Ascending aorta (tissue), 2 donors: ENCODE results near the gene TMEM178B. TPM values are rescaled to one million over a fixed set of nuclear protein-coding genes. Genes with fewer than 3 reads are reported as not detected.
"Not testable (repeated sequence)": the region's sequence is repeated elsewhere in the genome, so short reads cannot be mapped to it uniquely, and the experiment has no call there.

Experiments used
- DNase-seq, 2 donors: peaks; one replicate each; pipeline ENCODE4 v3.0.0-alpha.2; 2019; ENCODE audit warnings: low spot score in 2 of 2
- H3K27ac ChIP-seq, 2 donors: fragments of 200-600 bp; sonication (generic); one replicate each; pipeline ENCODE4 v1.5.1; 2016 to 2017; ENCODE audit warnings: mild to moderate bottlenecking in 1 of 2
- H3K27me3 ChIP-seq: fragments of 200-600 bp; sonication (generic); one replicate; pipeline ENCODE4 v1.5.1; 2017
- H3K36me3 ChIP-seq, 2 donors: fragments of 200-600 bp; sonication (generic); one replicate each; pipeline ENCODE4 v1.5.1; 2016
- H3K4me1 ChIP-seq, 2 donors: fragments of 200-600 bp; sonication (generic); one replicate each; pipeline ENCODE4 v1.5.1; 2016 to 2017; ENCODE audit warnings: mild to moderate bottlenecking in 1 of 2
- H3K4me3 ChIP-seq, 2 donors: fragments of 200-600 bp; sonication (generic); one replicate each; pipeline ENCODE4 v1.5.1; 2016 to 2017; ENCODE audit warnings: mild to moderate bottlenecking in 1 of 2
- H3K9me3 ChIP-seq, 2 donors: fragments of 200-600 bp; sonication (generic); one replicate each; pipeline ENCODE4 v1.5.1; 2016
- CTCF ChIP-seq, 3 experiments: fragments of 200-600 bp in 2 of 3; fragments of 450-650 bp in 1 of 3; sonication (generic) in 2 of 3; IDR thresholded peaks; one replicate each; pipeline ENCODE4 v1.5.1; 2016 to 2019; ENCODE audit warnings: antibody characterized with exemption in 3 of 3, mild to moderate bottlenecking in 1 of 3, moderate library complexity in 1 of 3
- intact Hi-C: fragments of 100-400 bp; cut with DNase I; formaldehyde crosslinking; loops from one replicate; pipeline ENCODE4 v1.15.1; 2023
- total RNA-seq: library from RNA; depleted of rRNA; stranded (reverse); fragments of >200 nt; gene quantifications from one replicate; pipeline ENCODE4 v1.1.0, GENCODE V29; 2016

Gene TMEM178B
- total RNA-seq, 1 donor from 2014 or later = 1.9 TPM

- DNase-seq = no peak
- intact Hi-C loops = no loop called here
- no peak overlapping the region for H3K4me3 ChIP-seq
- H3K27me3 ChIP-seq = no peaks in the 10 kb centered on the region
- no peaks in the 10 kb centered on the region for H3K9me3 ChIP-seq
- H3K4me1 ChIP-seq = no peaks in the 10 kb centered on the region
- no peak for TF ChIP-seq CTCF (IDR thresholded peaks at IDR 0.05)
- H3K27ac ChIP-seq = no peak overlapping the region
- no peaks in the 10 kb centered on the region for H3K36me3 ChIP-seq
Observed at GRCh38 chr7:141185369-141185967, 111.6 kb downstream of the TMEM178B start.

GRCh38 chr7:141189231-141189630 is 115.4 kb downstream of the TMEM178B start:
- H3K27ac ChIP-seq = no peak overlapping the region
- H3K27me3 ChIP-seq = no peaks in the 10 kb centered on the region
- no peak for DNase-seq
- intact Hi-C loops = no loop called here
- H3K36me3 ChIP-seq = no peaks in the 10 kb centered on the region
- H3K4me3 ChIP-seq = no peak overlapping the region
- H3K4me1 ChIP-seq = no peaks in the 10 kb centered on the region
- no peaks in the 10 kb centered on the region for H3K9me3 ChIP-seq
- TF ChIP-seq CTCF (IDR thresholded peaks at IDR 0.05) = no peak

- DNase-seq = no peak
- no peak for TF ChIP-seq CTCF (IDR thresholded peaks at IDR 0.05)
- H3K4me3 ChIP-seq = no peak overlapping the region
Observed at GRCh38 chr7:141190495-141190894, 116.6 kb downstream of the TMEM178B start.

GRCh38 chr7:141191277-141191676 is 117.4 kb downstream of the TMEM178B start:
- Histone ChIP-seq H3K4me3 (no peak overlapping the region), H3K27ac (no peak overlapping the region), H3K36me3 (no peaks in the 10 kb centered on the region), H3K9me3 (no peaks in the 10 kb centered on the region), H3K4me1 (no peaks in the 10 kb centered on the region), H3K27me3 (no peaks in the 10 kb centered on the region)
- TF ChIP-seq CTCF (IDR thresholded peaks at IDR 0.05) = no peak
- DNase-seq = no peak
- intact Hi-C loops = no loop called here

More at GRCh38 chr7:141190495-141190894, 116.6 kb downstream of the TMEM178B start:
- H3K9me3 ChIP-seq = no peaks in the 10 kb centered on the region
- intact Hi-C loops = no loop called here
- H3K27ac ChIP-seq = no peak overlapping the region
- H3K4me1 ChIP-seq = no peaks in the 10 kb centered on the region
- no peaks in the 10 kb centered on the region for H3K36me3 ChIP-seq
- H3K27me3 ChIP-seq = no peaks in the 10 kb centered on the region

- Histone ChIP-seq H3K4me3 (no peak overlapping the region), H3K9me3 (no peaks in the 10 kb centered on the region), H3K27me3 (no peaks in the 10 kb centered on the region), H3K27ac (no peak overlapping the region), H3K36me3 (no peaks in the 10 kb centered on the region), H3K4me1 (no peaks in the 10 kb centered on the region)
- DNase-seq = no peak
- intact Hi-C loops = no loop called here
- no peak for TF ChIP-seq CTCF (IDR thresholded peaks at IDR 0.05)
Observed at GRCh38 chr7:141193066-141193465, 119.2 kb downstream of the TMEM178B start.

GRCh38 chr7:141195722-141196121 is 121.9 kb downstream of the TMEM178B start:
- H3K27me3 ChIP-seq, H3K9me3 ChIP-seq, H3K4me1 ChIP-seq, H3K4me3 ChIP-seq, H3K36me3 ChIP-seq, intact Hi-C loops, H3K27ac ChIP-seq, DNase-seq: not testable (repeated sequence)
